Activated CD8-positive, alpha-beta T cell treated with anti-CD3 and anti-CD28 coated beads for 36 hours (primary cell): ENCODE measurements around the gene SLCO2A1. TPM values are rescaled to one million over a fixed set of nuclear protein-coding genes. Genes with fewer than 3 reads are reported as not detected.

Experiments
- ATAC-seq: fragments of 200-7000 bp; cut with Tn5 transposase; one replicate; pipeline ENCODE4 v1.10.0; 2021; ENCODE audit warnings: mild to moderate bottlenecking, moderate library complexity
- CTCF ChIA-PET: fragments of 350-600 bp; sonication (Branson Sonifier 250); formaldehyde crosslinking; loops from one replicate; lab custom pipeline; 2021; ENCODE audit warnings: antibody characterized with exemption; lab: Charles Lee
- POLR2A ChIA-PET: fragments of 350-600 bp; sonication (Branson Sonifier 250); formaldehyde crosslinking; loops from one replicate; lab custom pipeline; 2021; ENCODE audit warnings: antibody characterized with exemption; lab: Charles Lee
- DNase-seq: peaks from one replicate; pipeline ENCODE4 v3.0.0-alpha.2; 2020
- H3K27ac Mint-ChIP-seq: one replicate; pipeline ENCODE4 v1.8.0; 2021; ENCODE audit warnings: mild to moderate bottlenecking, mixed read lengths
- H3K27me3 Mint-ChIP-seq: one replicate; pipeline ENCODE4 v1.8.0; 2021; ENCODE audit warnings: mixed read lengths
- H3K36me3 Mint-ChIP-seq: one replicate; pipeline ENCODE4 v1.8.0; 2021; ENCODE audit warnings: low read depth, mixed read lengths
- H3K4me1 Mint-ChIP-seq: one replicate; pipeline ENCODE4 v1.8.0; 2021; ENCODE audit warnings: low read depth, mixed read lengths
- H3K4me3 Mint-ChIP-seq: one replicate; pipeline ENCODE4 v1.8.0; 2021; ENCODE audit warnings: mild to moderate bottlenecking, moderate library complexity, mixed read lengths
- H3K9me3 Mint-ChIP-seq: one replicate; pipeline ENCODE4 v1.8.0; 2021; ENCODE audit warnings: mixed read lengths
- intact Hi-C: fragments of 100-400 bp; cut with micrococcal nuclease; formaldehyde crosslinking; loops from one replicate; pipeline ENCODE4 v1.10.0; 2022
- total RNA-seq, 2 experiments: library from RNA; stranded (reverse); gene quantifications; one replicate each; pipeline ENCODE4 v1.2.3, GENCODE V29; 2021
- TF ChIP-seq, protein P1 (sequence below): fragments of 200-600 bp; IDR thresholded peaks from one replicate; pipeline ENCODE4 v1.8.0; 2022; ENCODE audit warnings: antibody characterized with exemption, mild to moderate bottlenecking

The SLCO2A1 gene
- total RNA-seq, 2 experiments from 2014 or later: not detected

DNA sequence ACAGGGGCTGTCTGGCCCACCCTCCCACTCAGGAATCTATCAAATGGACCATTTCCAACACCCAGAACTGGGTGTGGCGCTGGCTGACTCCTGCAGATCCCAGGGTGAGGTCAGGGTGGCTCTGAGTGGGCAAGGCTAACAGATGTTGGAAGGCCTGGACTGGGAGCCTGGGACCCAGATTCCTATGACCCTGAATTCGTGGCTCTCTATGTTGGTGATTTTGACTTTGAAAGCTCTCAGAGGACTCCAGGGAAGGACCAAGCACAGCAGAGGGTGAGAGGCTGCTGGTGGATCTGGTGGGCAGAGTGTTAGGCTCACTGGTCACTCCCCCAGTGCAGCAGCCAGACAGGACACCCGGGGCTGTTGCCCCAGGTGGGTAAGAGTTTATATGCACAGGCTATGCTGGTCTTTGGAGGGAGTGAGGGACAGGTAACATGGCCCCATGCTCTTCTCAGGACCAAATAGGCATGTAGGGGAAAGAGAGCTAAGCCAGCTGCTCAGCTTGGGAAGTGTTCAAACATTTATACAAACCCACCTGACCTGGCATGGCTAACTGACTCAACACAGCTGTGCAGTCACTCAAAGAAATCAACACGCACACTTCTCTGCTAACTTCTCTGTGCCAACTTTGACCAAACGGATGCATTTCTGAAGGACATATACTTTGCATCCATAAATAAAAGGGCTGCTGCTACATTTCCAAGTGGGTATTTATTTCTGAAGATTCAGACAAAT is 71.5 kb downstream of the SLCO2A1 start:
- no peaks in the 10 kb centered on the region for H3K36me3 Mint-ChIP-seq
- TF ChIP-seq, protein P1, sequence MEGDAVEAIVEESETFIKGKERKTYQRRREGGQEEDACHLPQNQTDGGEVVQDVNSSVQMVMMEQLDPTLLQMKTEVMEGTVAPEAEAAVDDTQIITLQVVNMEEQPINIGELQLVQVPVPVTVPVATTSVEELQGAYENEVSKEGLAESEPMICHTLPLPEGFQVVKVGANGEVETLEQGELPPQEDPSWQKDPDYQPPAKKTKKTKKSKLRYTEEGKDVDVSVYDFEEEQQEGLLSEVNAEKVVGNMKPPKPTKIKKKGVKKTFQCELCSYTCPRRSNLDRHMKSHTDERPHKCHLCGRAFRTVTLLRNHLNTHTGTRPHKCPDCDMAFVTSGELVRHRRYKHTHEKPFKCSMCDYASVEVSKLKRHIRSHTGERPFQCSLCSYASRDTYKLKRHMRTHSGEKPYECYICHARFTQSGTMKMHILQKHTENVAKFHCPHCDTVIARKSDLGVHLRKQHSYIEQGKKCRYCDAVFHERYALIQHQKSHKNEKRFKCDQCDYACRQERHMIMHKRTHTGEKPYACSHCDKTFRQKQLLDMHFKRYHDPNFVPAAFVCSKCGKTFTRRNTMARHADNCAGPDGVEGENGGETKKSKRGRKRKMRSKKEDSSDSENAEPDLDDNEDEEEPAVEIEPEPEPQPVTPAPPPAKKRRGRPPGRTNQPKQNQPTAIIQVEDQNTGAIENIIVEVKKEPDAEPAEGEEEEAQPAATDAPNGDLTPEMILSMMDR: no peak
- no peak overlapping the region for H3K4me3 Mint-ChIP-seq
- ATAC-seq (no peak), DNase-seq (no peak)
- intact Hi-C loops: no loop called here
- H3K27ac Mint-ChIP-seq: no peak overlapping the region
- no peaks in the 10 kb centered on the region for H3K9me3 Mint-ChIP-seq
- CTCF ChIA-PET: no interaction called here
- POLR2A ChIA-PET: no interaction called here
- H3K4me1 Mint-ChIP-seq: no peaks in the 10 kb centered on the region
- H3K27me3 Mint-ChIP-seq: no peaks in the 10 kb centered on the region

GRCh38 chr3:133956982-133957381 is 72.7 kb downstream of the SLCO2A1 start:
- no peak for ATAC-seq
- intact Hi-C loops: no loop called here
- Mint-ChIP-seq H3K9me3 (no peaks in the 10 kb centered on the region), H3K27ac (no peak overlapping the region), H3K27me3 (no peaks in the 10 kb centered on the region), H3K4me3 (no peak overlapping the region), H3K36me3 (no peaks in the 10 kb centered on the region), H3K4me1 (no peaks in the 10 kb centered on the region)
- ChIA-PET POLR2A (no interaction called here), CTCF (no interaction called here)
- TF ChIP-seq, protein P1: no peak
- no peak for DNase-seq

DNA sequence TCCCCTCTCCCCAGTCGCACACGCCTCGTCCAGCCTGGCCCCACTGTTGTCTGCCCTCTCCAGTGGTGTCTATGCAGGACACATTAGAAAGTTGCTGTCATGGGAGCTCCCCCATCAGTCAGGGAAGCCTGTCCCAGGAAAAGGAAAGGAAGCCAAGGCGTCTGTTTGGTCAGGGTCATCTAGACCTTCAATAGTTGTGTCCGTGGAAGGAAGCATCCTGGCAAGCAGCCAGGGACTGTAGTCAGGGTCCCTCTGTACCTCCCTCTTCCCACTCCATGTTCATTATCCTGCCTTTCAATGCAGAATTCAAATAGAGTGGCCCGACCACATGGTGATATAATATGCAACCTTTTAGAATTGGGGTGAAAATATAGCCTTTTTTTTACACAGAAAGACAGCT is 73.4 kb downstream of the SLCO2A1 start:
- H3K4me1 Mint-ChIP-seq: no peaks in the 10 kb centered on the region
- ATAC-seq (no peak), DNase-seq (no peak)
- H3K9me3 Mint-ChIP-seq: no peaks in the 10 kb centered on the region
- TF ChIP-seq, protein P1: no peak
- POLR2A ChIA-PET: no interaction called here
- CTCF ChIA-PET: interaction anchor here (1.0 kb wide), 1 partner anchor 8 kb away, joined by 3 read pairs; no protein-coding TSS in a partner anchor
- intact Hi-C loops: no loop called here
- no peaks in the 10 kb centered on the region for H3K27me3 Mint-ChIP-seq
- no peak overlapping the region for H3K4me3 Mint-ChIP-seq
- no peaks in the 10 kb centered on the region for H3K36me3 Mint-ChIP-seq
- no peak overlapping the region for H3K27ac Mint-ChIP-seq

GRCh38 chr3:133955892-133956291 is 73.8 kb downstream of the SLCO2A1 start:
- CTCF ChIA-PET: interaction anchor here (1.0 kb wide), 1 partner anchor 8 kb away, joined by 3 read pairs; no protein-coding TSS in a partner anchor
- Mint-ChIP-seq H3K27me3 (no peaks in the 10 kb centered on the region), H3K4me1 (no peaks in the 10 kb centered on the region), H3K4me3 (no peak overlapping the region), H3K9me3 (no peaks in the 10 kb centered on the region), H3K36me3 (no peaks in the 10 kb centered on the region), H3K27ac (no peak overlapping the region)
- TF ChIP-seq, protein P1: no peak
- intact Hi-C loops: no loop called here
- POLR2A ChIA-PET: no interaction called here
- DNase-seq: no peak
- no peak for ATAC-seq

DNA sequence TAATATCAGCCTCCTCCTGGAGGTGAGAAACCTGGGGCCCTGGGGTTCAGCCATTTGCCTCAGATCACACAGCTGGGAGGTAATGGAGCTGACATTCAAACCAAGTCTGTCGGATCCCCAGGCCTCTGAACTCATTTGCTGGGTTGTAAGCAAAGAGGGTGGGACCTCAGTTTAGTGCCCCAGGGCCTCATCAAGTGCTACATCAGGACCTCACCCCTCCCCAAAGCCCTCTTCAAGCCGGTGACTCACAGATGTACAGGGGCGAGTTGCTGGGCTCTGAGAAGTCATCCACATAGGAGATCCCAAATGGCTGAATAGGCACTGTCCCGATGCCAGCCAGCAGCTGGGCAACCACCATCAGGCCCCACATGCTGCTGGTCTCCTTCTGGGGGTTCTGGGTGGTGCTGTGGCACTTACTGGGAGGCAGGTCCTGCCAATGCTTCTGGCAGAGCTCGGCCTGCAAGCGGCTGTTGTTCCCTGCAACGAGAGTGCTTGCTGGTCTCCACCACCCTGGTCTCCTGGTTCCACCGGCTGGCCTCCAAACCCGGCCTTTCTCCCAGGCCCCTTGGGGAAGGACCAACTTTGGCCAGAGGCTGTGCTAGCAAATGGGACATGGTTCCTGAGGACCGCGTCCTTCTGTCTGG is 74.9 kb downstream of the SLCO2A1 start:
- Mint-ChIP-seq H3K27me3 (no peaks in the 10 kb centered on the region), H3K27ac (no peak overlapping the region), H3K9me3 (no peaks in the 10 kb centered on the region), H3K36me3 (no peaks in the 10 kb centered on the region), H3K4me1 (no peaks in the 10 kb centered on the region), H3K4me3 (no peak overlapping the region)
- DNase-seq: no peak
- POLR2A ChIA-PET: no interaction called here
- TF ChIP-seq, protein P1: no peak
- CTCF ChIA-PET: no interaction called here
- intact Hi-C loops: no loop called here
- ATAC-seq: no peak
